ENCODE results near the gene TMEM59. TPM values are rescaled to one million over a fixed set of nuclear protein-coding genes. Genes with fewer than 3 reads are reported as not detected.

Gene TMEM59
- total RNA-seq, 1 donor from 2014 or later: 103 TPM

GRCh38 chr1:53982034-53982762 is 70.8 kb downstream of the TMEM59 start:
- H3K9me3 Mint-ChIP-seq: no peaks in the 10 kb centered on the region
- H3K27me3 Mint-ChIP-seq (ENCODE audit: low read depth): no peaks in the 10 kb centered on the region
- peaks cover 10% of the 10 kb centered on the region for H3K4me1 Mint-ChIP-seq
- peak overlapping the region; percentile 24 for H3K4me3 Mint-ChIP-seq
- no peaks in the 10 kb centered on the region for H3K36me3 Mint-ChIP-seq (ENCODE audit: low read depth)
- TF ChIP-seq CTCF (conservative IDR thresholded peaks at IDR 0.05): no peak
- peak; percentile 8 for DNase-seq (ENCODE audit: low read depth, low spot score)
- peak overlapping the region; percentile 14 for H3K27ac Mint-ChIP-seq (ENCODE audit: unreplicated experiment)

DNA sequence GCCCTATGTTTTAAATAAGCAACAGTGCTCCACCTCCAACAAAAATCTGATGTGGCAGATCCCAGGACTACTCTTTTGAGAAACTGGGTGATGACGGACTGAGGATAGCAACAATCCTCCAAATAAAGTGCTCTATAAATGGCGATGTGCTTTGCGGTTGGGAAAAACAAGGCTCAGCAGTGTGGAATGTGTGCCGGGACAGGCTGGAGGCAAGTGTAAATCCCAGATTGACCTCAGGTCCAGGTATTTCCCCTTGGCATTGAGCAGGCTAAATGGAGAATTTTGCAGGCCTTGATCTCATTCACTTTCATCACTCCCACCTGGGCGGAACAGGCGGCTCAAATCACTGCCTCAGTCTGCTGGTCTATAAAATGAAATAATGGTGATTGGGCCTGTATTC is 71.8 kb downstream of the TMEM59 start:
- DNase-seq (ENCODE audit: low read depth, low spot score): no peak
- Mint-ChIP-seq H3K27ac (ENCODE audit: unreplicated experiment) (no peak overlapping the region), H3K36me3 (ENCODE audit: low read depth) (no peaks in the 10 kb centered on the region), H3K4me1 (peaks cover 10% of the 10 kb centered on the region), H3K27me3 (ENCODE audit: low read depth) (no peaks in the 10 kb centered on the region), H3K4me3 (no peak overlapping the region), H3K9me3 (no peaks in the 10 kb centered on the region)
- no peak for TF ChIP-seq CTCF (conservative IDR thresholded peaks at IDR 0.05)

DNA sequence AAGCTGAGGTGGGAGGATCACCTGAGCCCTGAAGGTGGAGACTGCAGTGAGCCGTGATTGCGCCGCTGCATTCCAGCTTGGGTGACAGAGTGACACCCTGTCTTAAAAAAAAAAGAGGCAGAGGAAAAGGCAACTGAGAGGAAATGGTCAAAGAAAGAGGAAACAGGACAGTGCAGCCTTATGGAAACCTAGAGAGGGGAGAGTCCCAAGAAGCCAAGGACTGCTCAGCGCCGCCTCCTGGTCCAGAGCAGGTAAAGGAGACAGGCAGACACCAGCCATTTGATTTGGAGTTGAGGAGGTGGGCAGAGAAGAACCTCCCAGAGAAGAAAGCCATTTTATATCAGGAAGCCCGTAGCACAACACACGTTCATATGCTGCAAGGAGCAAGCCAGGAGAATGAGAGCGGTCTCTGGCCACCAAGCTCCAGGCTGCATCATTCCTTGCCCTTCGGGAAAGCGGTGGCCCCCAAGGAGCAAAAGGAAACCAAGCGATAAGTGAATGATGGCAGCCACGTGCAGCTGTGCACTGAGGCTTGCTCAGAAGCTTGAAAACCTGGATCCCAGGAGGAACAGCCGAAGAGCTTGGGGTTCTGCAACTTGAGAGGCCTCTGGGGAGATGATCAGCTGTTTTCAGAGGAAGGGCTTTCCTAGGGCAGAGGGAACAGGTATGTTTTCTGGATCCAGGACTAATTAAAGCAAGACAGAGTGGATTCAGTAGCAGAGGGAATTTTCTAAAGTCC is 73.1 kb downstream of the TMEM59 start:
- H3K27ac Mint-ChIP-seq (ENCODE audit: unreplicated experiment): no peak overlapping the region
- peaks cover 10% of the 10 kb centered on the region for H3K4me1 Mint-ChIP-seq
- no peak overlapping the region for H3K4me3 Mint-ChIP-seq
- no peak for DNase-seq (ENCODE audit: low read depth, low spot score)
- H3K27me3 Mint-ChIP-seq (ENCODE audit: low read depth): no peaks in the 10 kb centered on the region
- TF ChIP-seq CTCF (conservative IDR thresholded peaks at IDR 0.05): no peak
- peaks cover 7% of the 10 kb centered on the region for H3K36me3 Mint-ChIP-seq (ENCODE audit: low read depth)
- H3K9me3 Mint-ChIP-seq: no peaks in the 10 kb centered on the region

Small RNA genes within 50 kb of the gene (microRNA-seq; reads per million reads assigned to microRNA genes)
- 1.8 reads per million for gene MIR4781

Other genes starting within 250 kb of the TMEM59 start
- gene NDC1, start 214.9 kb downstream of the TMEM59 start, total RNA-seq: 45.6 and 47.3 TPM in 2 replicates
- 22.2 and 25.7 TPM in 2 replicates for gene YIPF1, start 163.4 kb downstream of the TMEM59 start, total RNA-seq
- not detected in 2 replicates for gene DIO1, start 159.0 kb downstream of the TMEM59 start, total RNA-seq
- gene IFT25, start 107.5 kb downstream of the TMEM59 start, total RNA-seq: 41.0 and 41.1 TPM in 2 replicates
- gene LRRC42, start 106.9 kb downstream of the TMEM59 start, total RNA-seq: 45.4 and 45.8 TPM in 2 replicates
- gene LDLRAD1, start 35.0 kb downstream of the TMEM59 start, total RNA-seq: not detected in 2 replicates
- 8.5 and 8.7 TPM in 2 replicates for gene TCEANC2, start 404 bp upstream of the TMEM59 start, total RNA-seq
- gene CDCP2, start 99.8 kb upstream of the TMEM59 start, total RNA-seq: not detected in 2 replicates
- 16.0 and 17.3 TPM in 2 replicates for gene CYB5RL, start 146.8 kb upstream of the TMEM59 start, total RNA-seq
- gene MRPL37, start 147.0 kb upstream of the TMEM59 start, total RNA-seq: 96.2 and 97.5 TPM in 2 replicates

Measured in neural crest cell (in vitro differentiated cells).